PFSK-1 (cell line): ENCODE results near the gene HOXB6.

Experiments used
- FOXP2 ChIP-seq: optimal IDR thresholded peaks from 2 replicates; pipeline ENCODE3; 2011; ENCODE audit warnings: borderline replicate concordance, control low read depth, inconsistent platforms; ENCODE audit not compliant: insufficient read depth; ENCODE audit errors: extremely low read length, extremely low read depth
- POLR2AphosphoS5 ChIP-seq: IDR thresholded peaks from 2 replicates; pipeline ENCODE4 v1.6.1; 2012; ENCODE audit warnings: low read depth, mild to moderate bottlenecking, control low read depth, low read length, moderate library complexity
- SIN3A ChIP-seq: IDR thresholded peaks from 2 replicates; pipeline ENCODE4 v1.6.1; 2012; ENCODE audit warnings: mild to moderate bottlenecking, low read length, moderate library complexity, borderline replicate concordance; ENCODE audit not compliant: insufficient read depth
- TAF1 ChIP-seq: IDR thresholded peaks from 2 replicates; pipeline ENCODE4 v1.6.1; 2012; ENCODE audit warnings: low read length, control low read depth, borderline replicate concordance; ENCODE audit not compliant: insufficient read depth
- TF ChIP-seq, protein P1 (sequence below), 2 experiments: IDR thresholded peaks; 2 replicates each; pipeline versions ENCODE4 v1.6.1 to v1.8.0; 2011 to 2012; ENCODE audit warnings: low read depth in 2 of 2, low read length in 2 of 2, control low read depth in 1 of 2, inconsistent platforms in 1 of 2, mild to moderate bottlenecking in 1 of 2, moderate library complexity in 1 of 2; ENCODE audit not compliant: insufficient read depth in 1 of 2

The HOXB6 gene

DNA sequence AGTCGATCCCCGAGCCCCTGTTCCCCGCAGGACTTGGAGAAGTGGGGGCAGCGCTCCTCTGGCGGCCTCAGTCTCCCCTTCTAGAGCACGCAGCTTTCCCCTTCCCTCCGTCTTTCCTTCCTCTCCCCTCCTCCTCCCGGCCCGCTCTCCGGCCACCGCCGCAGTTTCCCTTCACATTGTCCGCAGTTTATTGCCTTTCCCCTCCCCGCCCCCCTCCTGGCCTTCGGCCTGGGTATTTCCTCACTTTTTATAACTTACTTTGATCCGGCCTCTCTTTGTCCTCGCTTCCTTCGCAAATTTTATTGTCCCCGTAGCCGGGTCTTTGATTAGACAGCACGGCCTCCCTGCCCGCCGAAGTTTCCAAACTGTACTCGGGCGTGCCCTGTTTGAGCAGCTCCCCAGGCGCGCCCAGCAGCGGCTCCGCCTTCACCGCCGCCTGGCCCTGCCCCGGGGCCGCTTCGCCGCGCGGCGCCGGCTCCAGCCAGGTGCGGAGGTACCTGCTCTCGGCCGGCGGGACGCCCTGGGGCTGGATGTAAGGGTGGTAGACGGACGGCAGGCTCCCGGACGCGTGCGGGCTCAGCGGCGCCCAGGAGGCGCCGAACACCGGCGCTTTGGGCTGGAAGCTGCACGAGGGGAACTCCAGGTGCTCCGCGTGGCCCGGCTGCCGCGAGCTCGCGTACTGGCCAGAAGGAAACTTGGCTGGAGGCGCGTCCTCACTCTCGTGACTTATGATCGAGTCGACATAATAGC, 20.9 kb upstream of the HOXB6 start:
- no peak for TF ChIP-seq SIN3A
- TF ChIP-seq, protein P1, sequence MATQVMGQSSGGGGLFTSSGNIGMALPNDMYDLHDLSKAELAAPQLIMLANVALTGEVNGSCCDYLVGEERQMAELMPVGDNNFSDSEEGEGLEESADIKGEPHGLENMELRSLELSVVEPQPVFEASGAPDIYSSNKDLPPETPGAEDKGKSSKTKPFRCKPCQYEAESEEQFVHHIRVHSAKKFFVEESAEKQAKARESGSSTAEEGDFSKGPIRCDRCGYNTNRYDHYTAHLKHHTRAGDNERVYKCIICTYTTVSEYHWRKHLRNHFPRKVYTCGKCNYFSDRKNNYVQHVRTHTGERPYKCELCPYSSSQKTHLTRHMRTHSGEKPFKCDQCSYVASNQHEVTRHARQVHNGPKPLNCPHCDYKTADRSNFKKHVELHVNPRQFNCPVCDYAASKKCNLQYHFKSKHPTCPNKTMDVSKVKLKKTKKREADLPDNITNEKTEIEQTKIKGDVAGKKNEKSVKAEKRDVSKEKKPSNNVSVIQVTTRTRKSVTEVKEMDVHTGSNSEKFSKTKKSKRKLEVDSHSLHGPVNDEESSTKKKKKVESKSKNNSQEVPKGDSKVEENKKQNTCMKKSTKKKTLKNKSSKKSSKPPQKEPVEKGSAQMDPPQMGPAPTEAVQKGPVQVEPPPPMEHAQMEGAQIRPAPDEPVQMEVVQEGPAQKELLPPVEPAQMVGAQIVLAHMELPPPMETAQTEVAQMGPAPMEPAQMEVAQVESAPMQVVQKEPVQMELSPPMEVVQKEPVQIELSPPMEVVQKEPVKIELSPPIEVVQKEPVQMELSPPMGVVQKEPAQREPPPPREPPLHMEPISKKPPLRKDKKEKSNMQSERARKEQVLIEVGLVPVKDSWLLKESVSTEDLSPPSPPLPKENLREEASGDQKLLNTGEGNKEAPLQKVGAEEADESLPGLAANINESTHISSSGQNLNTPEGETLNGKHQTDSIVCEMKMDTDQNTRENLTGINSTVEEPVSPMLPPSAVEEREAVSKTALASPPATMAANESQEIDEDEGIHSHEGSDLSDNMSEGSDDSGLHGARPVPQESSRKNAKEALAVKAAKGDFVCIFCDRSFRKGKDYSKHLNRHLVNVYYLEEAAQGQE (IDR thresholded peaks at IDR 0.05; ENCODE audit: insufficient read depth in 1 of 2, low read depth in 2 of 2, low read length in 2 of 2): no peak
- TF ChIP-seq TAF1: no peak
- TF ChIP-seq POLR2AphosphoS5: no peak
- TF ChIP-seq FOXP2: no peak

DNA sequence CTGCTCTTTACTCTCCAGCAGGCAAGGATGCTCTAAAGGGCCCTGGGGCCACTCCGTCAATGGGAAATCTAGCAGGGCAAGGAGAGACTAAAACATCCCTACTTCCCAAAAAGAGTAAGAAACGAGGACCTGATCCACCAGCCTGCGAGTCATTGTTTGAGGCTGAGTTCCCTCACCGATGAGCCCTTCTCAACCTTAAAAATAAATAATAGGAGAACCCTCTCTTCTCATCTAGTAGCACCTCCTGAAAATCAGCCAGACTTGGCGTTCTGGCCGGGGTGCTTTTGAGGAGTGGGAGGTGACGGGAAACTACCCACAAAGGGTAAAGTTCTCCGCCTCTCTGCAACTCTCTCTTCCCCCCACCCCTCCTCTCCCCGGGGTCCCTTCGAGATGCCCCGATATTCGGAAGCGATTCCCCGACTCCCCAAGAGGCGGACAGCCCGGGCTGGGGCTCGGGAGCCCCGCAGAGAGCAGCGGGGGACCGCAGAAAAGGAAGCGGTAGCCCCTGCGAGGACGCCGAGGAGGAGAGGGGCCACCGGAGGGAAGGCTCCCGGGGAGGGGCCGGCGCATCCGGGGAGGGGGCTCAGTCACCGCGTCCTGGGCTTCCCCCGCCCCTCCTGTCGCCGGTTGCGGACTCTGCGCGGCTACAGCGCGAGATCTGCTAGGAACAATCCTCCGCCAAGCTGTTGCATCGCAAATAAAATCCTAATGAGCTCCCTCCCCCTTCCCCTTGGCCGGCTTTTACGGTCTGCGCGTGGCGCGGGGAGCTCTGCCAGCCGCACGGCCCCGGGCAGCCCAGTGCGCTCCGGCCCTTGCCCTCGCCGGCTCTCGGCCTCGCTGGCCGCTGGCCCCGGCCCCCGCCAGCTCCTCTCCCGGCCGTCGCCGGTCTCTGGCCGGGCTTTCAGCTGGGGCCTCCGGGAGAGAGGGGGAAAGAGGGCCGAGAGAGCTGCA, 20.0 kb upstream of the HOXB6 start:
- TF ChIP-seq, protein P1 (IDR thresholded peaks at IDR 0.05; ENCODE audit: insufficient read depth in 1 of 2, low read depth in 2 of 2, low read length in 2 of 2): no peak
- TF ChIP-seq TAF1 (no peak), POLR2AphosphoS5 (no peak), FOXP2 (no peak), SIN3A (no peak)

DNA sequence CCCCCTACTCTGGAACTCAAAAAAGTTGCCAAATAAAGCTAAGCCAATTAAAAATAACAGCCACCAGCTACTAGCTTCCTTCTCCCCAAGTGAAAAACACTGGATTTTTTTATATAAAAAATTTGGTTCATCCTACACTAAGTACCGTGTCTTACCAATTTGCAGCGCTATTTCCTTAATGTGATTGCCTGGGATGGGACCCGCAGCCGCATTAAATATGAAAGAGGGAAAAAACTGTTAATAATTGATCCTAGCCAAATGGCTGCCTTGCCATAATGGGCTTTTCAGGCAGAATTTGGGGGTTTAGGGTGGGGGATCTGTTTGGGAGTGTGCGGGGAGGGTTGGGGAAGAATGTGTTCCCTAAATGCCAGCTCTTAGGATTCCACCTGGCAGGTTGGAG, 19.3 kb upstream of the HOXB6 start:
- TF ChIP-seq, protein P1 (IDR thresholded peaks at IDR 0.05; ENCODE audit: insufficient read depth in 1 of 2, low read depth in 2 of 2, low read length in 2 of 2): no peak
- no peak for TF ChIP-seq FOXP2
- no peak for TF ChIP-seq SIN3A
- no peak for TF ChIP-seq TAF1
- no peak for TF ChIP-seq POLR2AphosphoS5

DNA sequence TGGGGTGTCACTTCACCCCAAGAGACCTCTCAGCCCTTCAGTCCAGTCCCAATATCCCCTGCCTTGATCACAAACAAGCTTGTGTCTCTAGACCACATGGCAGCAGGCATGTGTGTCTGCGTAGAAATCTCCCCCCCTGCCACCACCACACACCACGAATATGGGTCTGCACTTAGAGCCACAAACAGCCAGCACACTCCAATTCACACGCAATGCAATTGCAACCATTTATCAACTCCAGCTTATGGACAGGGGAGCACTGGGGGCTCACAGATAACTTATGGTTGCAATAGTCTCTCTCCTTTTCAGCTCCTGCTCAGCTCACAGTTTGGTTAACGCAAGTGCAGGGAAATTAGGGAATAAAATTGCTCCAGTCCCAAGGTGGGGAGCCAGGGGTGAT, 18.8 kb upstream of the HOXB6 start:
- TF ChIP-seq SIN3A (no peak), FOXP2 (no peak), POLR2AphosphoS5 (no peak), TAF1 (no peak)
- TF ChIP-seq, protein P1 (IDR thresholded peaks at IDR 0.05; ENCODE audit: insufficient read depth in 1 of 2, low read depth in 2 of 2, low read length in 2 of 2): no peak

DNA sequence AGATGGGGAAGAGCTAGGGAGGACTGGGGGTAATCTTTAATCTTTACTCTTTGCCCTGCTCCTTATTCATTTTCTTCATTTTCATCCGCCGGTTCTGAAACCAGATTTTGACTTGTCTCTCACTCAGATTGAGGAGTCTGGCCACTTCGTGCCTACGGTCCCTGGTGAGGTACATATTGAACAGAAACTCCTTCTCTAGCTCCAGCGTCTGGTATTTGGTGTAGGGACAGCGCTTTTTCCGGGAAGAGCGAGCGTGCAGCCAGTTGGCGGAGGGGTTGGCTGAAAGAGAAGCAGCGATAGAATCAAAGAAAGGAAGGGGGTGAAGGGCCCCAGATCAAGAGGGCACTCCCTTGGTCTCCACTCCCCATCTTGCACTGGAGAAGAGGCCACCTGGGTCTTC, 18.1 kb upstream of the HOXB6 start:
- TF ChIP-seq, protein P1 (IDR thresholded peaks at IDR 0.05; ENCODE audit: insufficient read depth in 1 of 2, low read depth in 2 of 2, low read length in 2 of 2): no peak
- no peak for TF ChIP-seq POLR2AphosphoS5
- no peak for TF ChIP-seq TAF1
- no peak for TF ChIP-seq SIN3A
- TF ChIP-seq FOXP2: no peak
